ENCODE results near the gene PNPT1. TPM values are rescaled to one million over a fixed set of nuclear protein-coding genes. Genes with fewer than 3 reads are reported as not detected.
"Not testable (repeated sequence)": the region's sequence is repeated elsewhere in the genome, so short reads cannot be mapped to it uniquely, and the experiment has no call there.

The PNPT1 gene
- total RNA-seq, 1 experiment from 2014 or later, result 50.9 TPM

- Histone ChIP-seq H3K36me3 (ENCODE audit: insufficient read depth, low read length) (no peaks in the 10 kb centered on the region), H3K4me1 (ENCODE audit: low read length) (no peaks in the 10 kb centered on the region), H3K4me3 (ENCODE audit: low read length) (no peak overlapping the region), H2AFZ (ENCODE audit: low read length) (no peak overlapping the region), H3K79me2 (ENCODE audit: low read length) (no peaks in the 10 kb centered on the region), H3K9ac (ENCODE audit: low read length) (no peak overlapping the region), H3K9me2 (replicated peaks; ENCODE audit: insufficient read depth, low read length) (no peaks in the 10 kb centered on the region), H4K20me1 (ENCODE audit: insufficient read depth, low read depth, low read length) (no peaks in the 10 kb centered on the region), H3K27ac (ENCODE audit: low read length) (no peak overlapping the region), H3K9me3 (ENCODE audit: low read length) (no peaks in the 10 kb centered on the region), H3K4me2 (ENCODE audit: low read depth, low read length, poor library complexity, severe bottlenecking) (no peak overlapping the region), H3K27me3 (ENCODE audit: low read length) (no peaks in the 10 kb centered on the region)
- DNase-seq, result no peak
Observed at GRCh38 chr2:55720417-55720816, 26.8 kb upstream of the PNPT1 start.

DNA sequence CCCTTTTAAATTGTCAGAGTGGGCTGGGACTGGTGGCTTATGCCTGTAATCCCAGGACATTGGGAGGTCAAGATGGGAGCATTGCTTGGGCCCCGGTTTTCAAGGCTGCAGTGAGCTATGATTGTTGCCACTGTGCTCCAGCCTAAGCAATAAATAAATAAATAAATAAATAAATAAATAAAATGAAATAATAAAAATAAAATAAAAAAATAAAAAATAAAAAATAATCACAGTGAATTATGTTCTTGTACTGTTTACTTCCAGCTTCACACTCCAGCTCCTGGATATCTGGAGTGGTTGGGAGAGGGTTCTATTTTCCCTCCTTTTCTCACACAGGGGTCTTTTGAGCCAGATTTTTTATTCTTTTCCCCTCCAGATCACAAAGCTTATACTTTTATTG is 26.2 kb upstream of the PNPT1 start:
- H2AFZ ChIP-seq (ENCODE audit: low read length), result no peak overlapping the region
- H3K27ac ChIP-seq (ENCODE audit: low read length), result no peak overlapping the region
- no peak for DNase-seq
- H3K9ac ChIP-seq (ENCODE audit: low read length), result no peak overlapping the region
- no peaks in the 10 kb centered on the region for H4K20me1 ChIP-seq (ENCODE audit: insufficient read depth, low read depth, low read length)
- H3K9me2 ChIP-seq (replicated peaks; ENCODE audit: insufficient read depth, low read length), result no peaks in the 10 kb centered on the region
- H3K9me3 ChIP-seq (ENCODE audit: low read length), result no peaks in the 10 kb centered on the region
- no peak overlapping the region for H3K4me2 ChIP-seq (ENCODE audit: low read depth, low read length, poor library complexity, severe bottlenecking)
- H3K4me3 ChIP-seq (ENCODE audit: low read length), result no peak overlapping the region
- H3K79me2 ChIP-seq (ENCODE audit: low read length), result no peaks in the 10 kb centered on the region
- no peaks in the 10 kb centered on the region for H3K4me1 ChIP-seq (ENCODE audit: low read length)
- no peaks in the 10 kb centered on the region for H3K36me3 ChIP-seq (ENCODE audit: insufficient read depth, low read length)
- no peaks in the 10 kb centered on the region for H3K27me3 ChIP-seq (ENCODE audit: low read length)

DNA sequence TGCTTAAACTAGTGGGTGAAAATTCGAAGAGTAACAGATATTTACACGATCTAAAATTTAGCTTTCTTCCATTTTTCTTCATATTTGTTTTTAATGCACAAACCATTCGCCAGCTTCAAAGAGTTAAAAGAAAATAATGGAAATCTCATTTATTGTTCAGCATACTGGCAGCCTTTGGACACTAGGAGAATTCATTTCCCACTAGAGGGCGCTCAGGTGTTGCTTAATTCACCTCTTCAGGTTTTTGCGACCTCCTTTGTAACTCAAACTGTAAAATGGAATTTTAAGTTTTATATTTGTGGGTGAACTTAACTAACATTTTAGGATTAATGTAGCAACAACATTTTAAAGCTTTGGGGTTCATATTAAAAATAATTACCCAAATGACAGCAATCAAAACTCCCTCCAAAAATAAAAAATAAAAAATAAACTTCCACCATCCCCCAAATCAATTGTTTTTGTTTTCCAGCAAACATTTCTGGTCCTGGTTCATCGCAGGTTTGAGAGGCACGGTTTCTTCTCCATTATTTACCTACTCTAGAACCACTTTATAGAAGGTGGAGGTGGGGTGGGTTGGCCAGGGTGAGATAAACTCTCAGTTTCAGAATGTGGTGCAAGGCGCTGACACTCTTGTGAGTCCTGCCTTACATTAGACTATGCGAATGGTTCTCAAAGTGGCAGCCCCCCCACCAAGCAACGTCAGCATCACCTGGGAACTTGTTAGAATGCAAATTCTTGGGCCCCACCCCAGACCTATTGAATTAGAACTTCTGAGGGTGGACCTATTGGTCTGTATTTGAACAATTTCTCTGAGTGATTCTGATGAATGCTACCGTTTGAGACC is 24.7 kb upstream of the PNPT1 start:
- peak; percentile 89 for DNase-seq

DNA sequence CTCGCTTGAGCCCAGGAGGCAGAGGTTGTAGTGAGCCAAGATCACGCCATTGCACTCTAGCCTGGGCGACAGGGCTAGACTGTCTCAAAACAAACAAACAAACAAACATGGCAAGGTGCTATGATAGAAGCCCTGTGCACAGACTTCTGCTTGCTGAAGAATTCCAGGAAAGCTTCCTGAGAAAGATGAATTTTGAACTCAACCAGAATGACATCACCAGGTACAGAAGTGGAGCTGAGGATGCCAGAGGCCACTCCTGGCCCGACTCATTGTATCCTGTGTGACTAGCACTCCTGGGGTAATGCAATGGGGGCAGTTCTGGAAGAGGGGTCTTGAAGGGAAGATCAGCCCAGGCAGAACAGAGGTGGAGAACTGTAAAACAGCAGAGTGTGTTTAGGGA is 22.0 kb upstream of the PNPT1 start:
- Histone ChIP-seq H4K20me1 (ENCODE audit: insufficient read depth, low read depth, low read length) (no peaks in the 10 kb centered on the region), H3K36me3 (ENCODE audit: insufficient read depth, low read length) (no peaks in the 10 kb centered on the region), H3K9me2 (replicated peaks; ENCODE audit: insufficient read depth, low read length) (no peaks in the 10 kb centered on the region), H3K79me2 (ENCODE audit: low read length) (no peaks in the 10 kb centered on the region), H3K4me1 (ENCODE audit: low read length) (no peaks in the 10 kb centered on the region), H3K4me3 (ENCODE audit: low read length) (no peak overlapping the region), H2AFZ (ENCODE audit: low read length) (no peak overlapping the region), H3K4me2 (ENCODE audit: low read depth, low read length, poor library complexity, severe bottlenecking) (no peak overlapping the region), H3K27ac (ENCODE audit: low read length) (no peak overlapping the region), H3K9me3 (ENCODE audit: low read length) (no peaks in the 10 kb centered on the region), H3K9ac (ENCODE audit: low read length) (no peak overlapping the region), H3K27me3 (ENCODE audit: low read length) (no peaks in the 10 kb centered on the region)
- DNase-seq, result no peak

More for the DNA sequence above, 24.7 kb upstream of the PNPT1 start:
- Histone ChIP-seq H3K27ac (ENCODE audit: low read length) (no peak overlapping the region), H3K9ac (ENCODE audit: low read length) (no peak overlapping the region), H3K36me3 (ENCODE audit: insufficient read depth, low read length) (no peaks in the 10 kb centered on the region), H2AFZ (ENCODE audit: low read length) (no peak overlapping the region), H4K20me1 (ENCODE audit: insufficient read depth, low read depth, low read length) (no peaks in the 10 kb centered on the region), H3K4me1 (ENCODE audit: low read length) (no peaks in the 10 kb centered on the region), H3K79me2 (ENCODE audit: low read length) (no peaks in the 10 kb centered on the region), H3K9me2 (replicated peaks; ENCODE audit: insufficient read depth, low read length) (no peaks in the 10 kb centered on the region), H3K4me2 (ENCODE audit: low read depth, low read length, poor library complexity, severe bottlenecking) (no peak overlapping the region), H3K9me3 (ENCODE audit: low read length) (no peaks in the 10 kb centered on the region), H3K4me3 (ENCODE audit: low read length) (no peak overlapping the region), H3K27me3 (ENCODE audit: low read length) (no peaks in the 10 kb centered on the region)

- not testable (repeated sequence) for DNase-seq
Observed at GRCh38 chr2:55715178-55715577, 21.5 kb upstream of the PNPT1 start.

GRCh38 chr2:55712477-55713060 is 18.9 kb upstream of the PNPT1 start:
- no peak overlapping the region for H3K9ac ChIP-seq (ENCODE audit: low read length)
- DNase-seq, result no peak
- no peaks in the 10 kb centered on the region for H3K9me3 ChIP-seq (ENCODE audit: low read length)
- H3K4me3 ChIP-seq (ENCODE audit: low read length), result no peak overlapping the region
- H4K20me1 ChIP-seq (ENCODE audit: insufficient read depth, low read depth, low read length), result no peaks in the 10 kb centered on the region
- H3K79me2 ChIP-seq (ENCODE audit: low read length), result no peaks in the 10 kb centered on the region
- no peak overlapping the region for H2AFZ ChIP-seq (ENCODE audit: low read length)
- no peaks in the 10 kb centered on the region for H3K27me3 ChIP-seq (ENCODE audit: low read length)
- no peaks in the 10 kb centered on the region for H3K36me3 ChIP-seq (ENCODE audit: insufficient read depth, low read length)
- no peak overlapping the region for H3K27ac ChIP-seq (ENCODE audit: low read length)
- no peaks in the 10 kb centered on the region for H3K9me2 ChIP-seq (replicated peaks; ENCODE audit: insufficient read depth, low read length)
- H3K4me2 ChIP-seq (ENCODE audit: low read depth, low read length, poor library complexity, severe bottlenecking), result no peak overlapping the region
- no peaks in the 10 kb centered on the region for H3K4me1 ChIP-seq (ENCODE audit: low read length)

More at GRCh38 chr2:55715178-55715577, 21.5 kb upstream of the PNPT1 start:
- not testable (repeated sequence) for H2AFZ ChIP-seq (ENCODE audit: low read length); H3K36me3 ChIP-seq (ENCODE audit: insufficient read depth, low read length); H4K20me1 ChIP-seq (ENCODE audit: insufficient read depth, low read depth, low read length); H3K79me2 ChIP-seq (ENCODE audit: low read length); H3K27ac ChIP-seq (ENCODE audit: low read length); H3K4me2 ChIP-seq (ENCODE audit: low read depth, low read length, poor library complexity, severe bottlenecking); H3K9ac ChIP-seq (ENCODE audit: low read length); H3K4me1 ChIP-seq (ENCODE audit: low read length); H3K27me3 ChIP-seq (ENCODE audit: low read length); H3K9me2 ChIP-seq (replicated peaks; ENCODE audit: insufficient read depth, low read length); H3K4me3 ChIP-seq (ENCODE audit: low read length); H3K9me3 ChIP-seq (ENCODE audit: low read length)

GRCh38 chr2:55710025-55710424 is 16.4 kb upstream of the PNPT1 start:
- no peaks in the 10 kb centered on the region for H3K79me2 ChIP-seq (ENCODE audit: low read length)
- H3K36me3 ChIP-seq (ENCODE audit: insufficient read depth, low read length), result no peaks in the 10 kb centered on the region
- no peak overlapping the region for H2AFZ ChIP-seq (ENCODE audit: low read length)
- H4K20me1 ChIP-seq (ENCODE audit: insufficient read depth, low read depth, low read length), result no peaks in the 10 kb centered on the region
- H3K9ac ChIP-seq (ENCODE audit: low read length), result no peak overlapping the region
- no peaks in the 10 kb centered on the region for H3K9me2 ChIP-seq (replicated peaks; ENCODE audit: insufficient read depth, low read length)
- H3K4me2 ChIP-seq (ENCODE audit: low read depth, low read length, poor library complexity, severe bottlenecking), result no peak overlapping the region
- H3K27me3 ChIP-seq (ENCODE audit: low read length), result no peaks in the 10 kb centered on the region
- no peaks in the 10 kb centered on the region for H3K4me1 ChIP-seq (ENCODE audit: low read length)
- no peaks in the 10 kb centered on the region for H3K9me3 ChIP-seq (ENCODE audit: low read length)
- DNase-seq, result no peak
- H3K4me3 ChIP-seq (ENCODE audit: low read length), result no peak overlapping the region
- no peak overlapping the region for H3K27ac ChIP-seq (ENCODE audit: low read length)

GRCh38 chr2:55707751-55708150 is 14.1 kb upstream of the PNPT1 start:
- Histone ChIP-seq H4K20me1 (ENCODE audit: insufficient read depth, low read depth, low read length) (no peaks in the 10 kb centered on the region), H3K79me2 (ENCODE audit: low read length) (no peaks in the 10 kb centered on the region), H3K27ac (ENCODE audit: low read length) (no peak overlapping the region), H3K36me3 (ENCODE audit: insufficient read depth, low read length) (no peaks in the 10 kb centered on the region), H3K9me2 (replicated peaks; ENCODE audit: insufficient read depth, low read length) (no peaks in the 10 kb centered on the region), H3K4me3 (ENCODE audit: low read length) (no peak overlapping the region), H3K9me3 (ENCODE audit: low read length) (no peaks in the 10 kb centered on the region), H3K27me3 (ENCODE audit: low read length) (no peaks in the 10 kb centered on the region), H2AFZ (ENCODE audit: low read length) (no peak overlapping the region), H3K4me2 (ENCODE audit: low read depth, low read length, poor library complexity, severe bottlenecking) (no peak overlapping the region), H3K9ac (ENCODE audit: low read length) (no peak overlapping the region), H3K4me1 (ENCODE audit: low read length) (no peaks in the 10 kb centered on the region)
- no peak for DNase-seq

Measured in Karpas-422 (cell line).